OCI-LY3 (cell line): ENCODE data around the gene FRZB.

ENCODE experiments used
- EZH2phosphoT487 ChIP-seq: fragments of 200-600 bp; shearing (Covaris generic); IDR thresholded peaks from 2 replicates; pipeline ENCODE4 v1.6.1; 2018; ENCODE audit warnings: antibody characterized with exemption, mixed run types, low read depth
- TF ChIP-seq, protein P1 (sequence below): fragments of 200-600, 300-600 bp; sonication (generic); IDR thresholded peaks from 2 replicates; pipeline ENCODE4 v1.5.1; 2014; ENCODE audit warnings: antibody characterized with exemption, low read length, low read depth

DNA sequence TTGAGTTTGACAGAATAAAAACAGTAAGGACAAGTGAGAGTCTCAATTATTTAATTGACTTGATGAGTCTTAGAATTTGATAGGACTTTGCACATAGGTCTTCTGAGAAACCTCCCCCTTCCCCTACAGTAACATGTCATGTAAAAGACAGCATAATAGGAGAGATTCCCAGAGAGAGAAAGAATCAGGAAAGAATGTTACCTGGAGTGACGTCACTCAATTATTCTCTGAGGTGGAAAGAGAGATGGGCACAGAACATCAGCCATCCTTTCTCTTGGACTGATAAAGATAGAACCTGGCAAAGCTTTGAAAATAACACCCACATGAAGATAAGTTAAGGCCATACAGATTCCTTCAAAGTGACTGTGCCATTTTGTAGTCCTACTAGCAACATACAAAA is 19.3 kb upstream of the FRZB start:
- TF ChIP-seq, protein P1, sequence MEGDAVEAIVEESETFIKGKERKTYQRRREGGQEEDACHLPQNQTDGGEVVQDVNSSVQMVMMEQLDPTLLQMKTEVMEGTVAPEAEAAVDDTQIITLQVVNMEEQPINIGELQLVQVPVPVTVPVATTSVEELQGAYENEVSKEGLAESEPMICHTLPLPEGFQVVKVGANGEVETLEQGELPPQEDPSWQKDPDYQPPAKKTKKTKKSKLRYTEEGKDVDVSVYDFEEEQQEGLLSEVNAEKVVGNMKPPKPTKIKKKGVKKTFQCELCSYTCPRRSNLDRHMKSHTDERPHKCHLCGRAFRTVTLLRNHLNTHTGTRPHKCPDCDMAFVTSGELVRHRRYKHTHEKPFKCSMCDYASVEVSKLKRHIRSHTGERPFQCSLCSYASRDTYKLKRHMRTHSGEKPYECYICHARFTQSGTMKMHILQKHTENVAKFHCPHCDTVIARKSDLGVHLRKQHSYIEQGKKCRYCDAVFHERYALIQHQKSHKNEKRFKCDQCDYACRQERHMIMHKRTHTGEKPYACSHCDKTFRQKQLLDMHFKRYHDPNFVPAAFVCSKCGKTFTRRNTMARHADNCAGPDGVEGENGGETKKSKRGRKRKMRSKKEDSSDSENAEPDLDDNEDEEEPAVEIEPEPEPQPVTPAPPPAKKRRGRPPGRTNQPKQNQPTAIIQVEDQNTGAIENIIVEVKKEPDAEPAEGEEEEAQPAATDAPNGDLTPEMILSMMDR = no peak
- no peak for TF ChIP-seq EZH2phosphoT487
